HG03521 (cell line): Measurements from ENCODE around the gene RALGAPA1.
A peak's percentile ranks its signal among the peaks of the same experiment; 100 is the strongest.
"Not testable (repeated sequence)": the region's sequence is repeated elsewhere in the genome, so short reads cannot be mapped to it uniquely, and the experiment has no call there.

Experiments
- ATAC-seq: cut with Tn5 transposase; IDR thresholded peaks from one replicate; pipeline ENCODE4 v1.9.1; 2021; ENCODE audit warnings: mild to moderate bottlenecking, moderate library complexity; ENCODE audit not compliant: unreplicated experiment

RALGAPA1 gene

DNA sequence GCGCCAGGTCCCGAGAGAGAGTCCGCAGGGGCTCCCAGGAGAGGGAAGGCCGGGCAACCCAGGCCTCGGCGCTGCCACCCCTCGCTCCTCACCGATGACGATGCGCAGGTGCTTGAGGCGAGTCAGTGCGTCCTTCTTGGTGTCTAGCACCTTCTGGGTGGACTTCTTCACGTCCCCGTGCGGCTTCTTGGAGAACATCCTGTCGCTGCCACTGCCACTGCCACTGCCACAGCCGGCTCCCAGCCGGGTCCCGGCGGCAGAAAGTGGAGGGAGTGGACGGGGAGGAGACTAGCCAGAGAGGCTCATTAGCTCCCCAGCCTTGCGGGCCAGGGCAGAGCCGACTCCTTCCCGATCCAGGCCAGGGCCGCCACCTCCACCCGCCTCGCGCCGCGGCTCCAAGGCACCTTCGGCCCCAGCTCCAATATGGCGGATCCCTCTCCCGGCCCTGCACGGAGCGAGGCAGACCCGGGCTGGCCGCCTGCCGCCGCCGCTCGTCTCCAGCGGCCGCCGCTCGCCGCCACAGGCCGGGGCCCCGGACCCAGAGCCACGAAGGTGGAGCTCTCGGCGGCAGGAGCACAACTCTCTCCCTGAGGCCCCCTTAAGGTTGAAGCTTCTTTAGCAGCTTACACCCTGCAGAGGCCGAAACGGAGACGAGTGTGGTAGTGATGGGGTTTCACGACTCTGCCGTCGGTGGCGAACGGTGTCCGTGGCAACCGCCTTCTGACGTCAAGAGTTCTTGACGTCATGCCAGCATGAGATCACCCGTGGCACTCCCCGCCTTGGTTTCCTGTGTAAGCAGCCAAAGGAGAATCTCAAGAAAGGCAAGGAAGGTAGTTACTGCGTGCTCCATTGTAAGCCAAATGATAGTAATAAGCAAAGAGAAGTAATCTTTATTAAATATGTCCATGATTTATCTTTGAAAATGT, at the start of gene RALGAPA1:
Gene RALGAPA1, minus strand, starts transcription at position 658 of the 926 bp plus-strand sequence. Its CDS starts 460 bp downstream, at position 198.
- ATAC-seq, result peak; percentile 98

DNA sequence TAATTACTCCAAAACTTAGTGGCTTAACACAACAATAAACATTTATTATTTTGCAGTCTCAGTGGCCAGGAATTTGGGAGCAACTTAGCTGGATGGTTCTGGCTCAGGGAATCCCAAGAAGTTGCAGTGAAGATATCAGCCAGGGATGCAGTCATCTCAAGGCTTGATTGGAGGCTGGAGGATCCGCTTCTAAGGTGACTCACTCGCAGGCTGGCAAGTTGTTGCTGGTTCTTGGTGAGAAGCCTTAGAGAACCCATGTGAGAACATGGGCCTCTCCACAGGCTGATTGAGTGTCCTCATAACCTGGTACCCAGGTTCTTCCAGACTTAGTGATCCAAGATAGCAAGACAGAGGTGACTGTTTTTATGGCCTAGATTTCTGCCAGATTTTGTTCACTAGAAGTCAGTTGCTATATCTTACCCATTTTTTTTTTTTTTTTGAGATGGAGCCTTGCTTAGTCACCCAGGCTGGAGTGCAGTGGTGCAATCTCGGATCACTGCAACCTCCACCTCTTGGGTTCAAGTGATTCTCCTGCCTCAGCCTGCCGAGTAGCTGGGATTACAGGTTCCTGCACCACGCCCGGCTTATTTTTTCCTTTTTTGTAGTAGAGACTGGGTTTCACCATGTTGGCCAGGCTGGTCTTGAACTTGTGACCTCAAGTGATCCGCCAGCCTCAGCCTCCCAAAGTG, 49.6 kb upstream of the RALGAPA1 start:
- ATAC-seq, result no peak

DNA sequence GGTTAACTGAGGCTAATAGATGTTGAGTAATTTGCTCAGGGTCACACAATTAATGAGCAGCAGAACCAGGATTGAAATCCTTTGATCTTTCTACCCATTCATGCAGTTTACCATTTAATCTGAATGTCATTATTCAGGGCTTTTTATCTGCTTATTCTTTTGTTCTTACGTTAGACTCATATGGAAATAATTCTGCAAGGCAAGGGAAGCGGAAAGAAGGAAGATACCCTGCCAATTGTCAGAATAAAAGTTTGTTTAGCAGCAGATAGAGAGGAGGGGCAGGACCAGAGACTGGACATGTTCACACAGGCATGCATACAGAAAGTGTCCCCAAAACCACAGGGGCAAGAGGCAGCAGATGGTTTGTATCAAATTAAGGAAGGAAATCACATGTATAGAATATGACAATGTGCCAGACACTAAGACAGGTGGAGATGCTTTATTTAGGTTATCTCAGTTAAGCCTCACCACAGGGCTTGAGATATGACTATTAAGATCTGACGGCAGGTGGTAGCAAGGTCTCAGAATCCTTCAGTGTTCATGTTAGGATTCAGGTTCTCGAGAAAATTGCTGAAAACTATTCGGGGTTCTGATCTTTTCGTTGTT, 46.9 kb upstream of the RALGAPA1 start:
- peak; percentile 96 for ATAC-seq

DNA sequence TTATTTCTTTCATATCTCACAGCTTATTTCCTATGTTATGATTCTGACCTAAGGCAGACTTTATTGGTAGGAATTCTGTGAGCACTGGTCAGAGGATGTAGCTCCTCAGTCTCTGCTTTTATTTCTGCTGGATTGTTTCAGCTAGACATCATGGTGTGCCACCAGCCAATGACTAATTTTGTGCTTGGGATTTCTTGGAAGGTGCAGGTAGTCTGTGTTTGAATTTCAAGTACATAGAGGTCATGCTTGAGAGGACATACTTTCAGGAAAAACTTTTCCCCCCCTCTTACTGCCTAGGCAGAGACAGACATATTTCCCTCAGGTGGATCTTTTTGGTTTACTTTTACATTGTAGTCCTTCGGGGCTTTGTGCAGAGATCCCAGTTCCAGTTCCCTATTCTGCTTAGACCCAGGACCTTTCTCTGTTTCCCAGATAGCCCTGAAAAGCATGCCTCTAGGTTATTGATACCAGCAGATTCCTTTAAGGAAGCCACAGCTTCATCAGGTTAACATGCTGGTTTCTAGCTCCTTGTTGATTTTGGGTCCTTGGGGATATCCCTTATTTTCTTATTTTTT, 45.7 kb upstream of the RALGAPA1 start:
- ATAC-seq, result no peak

DNA sequence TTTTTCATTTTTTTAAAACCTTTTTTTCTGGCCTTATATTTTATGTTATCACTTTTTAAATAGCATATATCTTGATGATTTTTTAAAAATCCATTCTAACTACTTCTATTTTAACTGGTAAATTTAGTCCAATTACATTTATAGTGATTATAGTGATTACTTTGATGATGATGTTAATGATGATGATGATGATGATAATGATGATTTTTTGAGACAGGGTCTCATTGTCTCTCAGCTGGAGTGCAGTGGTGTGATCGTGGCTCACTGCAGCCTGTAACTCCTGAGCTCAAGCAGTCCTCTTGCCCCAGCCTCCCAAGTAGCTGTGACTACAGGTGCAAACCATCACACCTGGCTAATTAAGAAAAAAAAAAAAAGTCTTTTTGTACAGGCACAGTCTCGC, 44.1 kb upstream of the RALGAPA1 start:
- no peak for ATAC-seq

DNA sequence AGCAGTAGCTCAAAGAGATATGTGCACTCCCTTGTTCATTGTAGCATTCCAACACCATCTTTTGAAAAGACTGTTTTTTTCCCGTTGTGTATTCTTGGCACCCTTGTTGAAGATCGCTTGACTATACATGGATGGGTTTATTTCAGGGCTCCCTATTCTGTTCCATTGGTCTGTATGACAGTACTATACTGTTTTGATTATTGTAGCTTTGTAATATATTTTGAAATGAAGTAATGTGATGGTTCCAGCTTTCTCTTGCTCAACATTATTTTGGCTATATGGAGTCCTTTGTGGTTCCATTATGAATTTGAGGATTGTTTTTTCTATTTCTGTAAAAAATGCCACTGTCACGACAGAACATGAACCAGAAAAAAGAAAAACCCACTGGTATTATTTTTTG, 42.7 kb upstream of the RALGAPA1 start:
- no peak for ATAC-seq

DNA sequence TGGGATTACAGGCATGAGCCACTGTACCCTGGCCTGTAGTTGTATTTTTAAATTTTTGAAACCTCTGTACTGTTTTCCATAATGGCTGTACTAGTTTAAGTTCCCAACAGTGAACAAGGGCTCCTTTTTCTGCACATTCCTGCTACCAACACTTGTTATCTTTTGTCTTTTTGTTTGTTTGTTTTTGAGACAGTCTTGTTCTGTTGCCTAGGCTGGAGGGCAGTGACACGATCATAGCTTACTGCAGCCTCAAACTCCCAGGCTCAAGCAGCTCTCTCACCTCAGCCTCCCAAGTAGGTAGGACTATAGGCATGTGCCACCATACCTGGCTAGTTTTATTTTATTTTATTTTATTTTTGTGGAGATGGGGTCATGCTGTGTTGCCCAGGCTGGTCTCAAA, 40.0 kb upstream of the RALGAPA1 start:
- no peak for ATAC-seq

DNA sequence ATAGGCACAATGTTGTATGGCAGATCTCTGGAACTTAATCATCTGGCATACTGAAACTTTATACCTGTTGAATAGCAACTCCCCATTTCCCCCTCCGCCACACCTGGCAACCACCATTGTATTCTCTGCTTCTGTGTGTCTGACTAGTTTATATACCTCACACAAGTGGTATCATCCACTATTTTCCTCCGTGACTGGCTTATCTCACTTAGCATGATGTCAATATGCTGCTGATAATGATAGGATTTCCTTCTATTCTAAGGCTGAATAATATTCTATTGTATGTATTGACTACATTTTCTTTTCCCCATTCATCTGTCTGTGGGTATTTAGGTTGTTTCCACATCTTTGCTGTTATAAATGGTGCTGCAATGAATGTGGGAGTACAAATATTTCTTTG, 38.5 kb upstream of the RALGAPA1 start:
- no peak for ATAC-seq

DNA sequence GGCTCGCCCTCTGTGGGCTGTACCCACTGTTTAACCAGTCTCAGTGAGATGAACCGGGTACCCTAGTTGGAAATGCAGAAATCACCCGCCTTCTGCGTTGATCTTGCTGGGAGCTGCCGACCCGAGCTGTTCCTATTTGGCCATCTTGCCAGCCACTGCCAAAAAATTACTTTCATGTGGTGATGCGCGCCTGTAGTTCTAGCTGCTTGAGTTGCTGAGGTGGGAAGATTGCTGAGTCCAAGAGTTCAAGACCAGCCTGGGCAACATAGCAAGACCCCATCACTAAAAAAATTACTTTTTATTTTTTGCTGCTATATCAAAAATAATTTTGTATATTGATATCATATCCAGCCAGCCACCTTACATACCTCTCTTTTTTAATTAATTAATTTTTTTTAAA, 35.4 kb upstream of the RALGAPA1 start:
- no peak for ATAC-seq

DNA sequence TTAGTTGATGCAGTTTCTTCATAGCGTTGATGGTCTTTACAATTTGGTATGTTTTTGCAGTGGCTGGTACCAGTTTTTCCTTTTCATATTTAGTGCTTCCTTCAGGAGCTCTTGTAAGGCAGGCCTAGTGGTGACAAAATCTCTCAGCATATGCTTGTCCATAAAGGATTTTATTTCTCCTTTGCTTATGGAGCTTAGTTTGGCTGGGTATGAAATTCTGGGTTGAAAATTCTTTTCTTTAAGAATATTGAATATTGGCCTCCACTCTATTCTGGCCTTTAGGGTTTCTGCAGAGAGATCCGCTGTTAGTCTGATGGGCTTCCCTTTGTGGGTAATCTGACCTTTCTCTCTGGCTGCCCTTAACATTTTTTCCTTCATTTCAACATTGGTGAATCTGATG, 33.1 kb upstream of the RALGAPA1 start:
- not testable (repeated sequence) for ATAC-seq

DNA sequence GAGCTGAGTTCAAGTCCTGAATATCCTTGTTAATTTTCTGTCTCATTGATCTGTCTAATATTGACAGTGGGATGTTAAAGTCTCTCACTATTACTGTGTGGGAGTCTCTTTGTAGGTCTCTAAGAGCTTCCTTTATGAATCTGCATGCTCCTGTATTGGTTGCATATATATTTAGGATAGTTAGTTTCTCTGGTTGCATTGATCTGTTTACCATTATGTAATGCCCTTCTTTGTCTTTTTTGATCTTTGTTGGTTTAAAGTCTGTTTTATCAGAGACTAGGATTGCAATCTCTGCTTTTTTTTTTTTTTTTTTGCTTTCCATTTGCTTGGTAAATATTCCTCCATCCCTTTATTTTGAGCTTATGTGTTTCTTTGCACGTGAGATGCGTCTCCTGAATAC, 32.6 kb upstream of the RALGAPA1 start:
- not testable (repeated sequence) for ATAC-seq

DNA sequence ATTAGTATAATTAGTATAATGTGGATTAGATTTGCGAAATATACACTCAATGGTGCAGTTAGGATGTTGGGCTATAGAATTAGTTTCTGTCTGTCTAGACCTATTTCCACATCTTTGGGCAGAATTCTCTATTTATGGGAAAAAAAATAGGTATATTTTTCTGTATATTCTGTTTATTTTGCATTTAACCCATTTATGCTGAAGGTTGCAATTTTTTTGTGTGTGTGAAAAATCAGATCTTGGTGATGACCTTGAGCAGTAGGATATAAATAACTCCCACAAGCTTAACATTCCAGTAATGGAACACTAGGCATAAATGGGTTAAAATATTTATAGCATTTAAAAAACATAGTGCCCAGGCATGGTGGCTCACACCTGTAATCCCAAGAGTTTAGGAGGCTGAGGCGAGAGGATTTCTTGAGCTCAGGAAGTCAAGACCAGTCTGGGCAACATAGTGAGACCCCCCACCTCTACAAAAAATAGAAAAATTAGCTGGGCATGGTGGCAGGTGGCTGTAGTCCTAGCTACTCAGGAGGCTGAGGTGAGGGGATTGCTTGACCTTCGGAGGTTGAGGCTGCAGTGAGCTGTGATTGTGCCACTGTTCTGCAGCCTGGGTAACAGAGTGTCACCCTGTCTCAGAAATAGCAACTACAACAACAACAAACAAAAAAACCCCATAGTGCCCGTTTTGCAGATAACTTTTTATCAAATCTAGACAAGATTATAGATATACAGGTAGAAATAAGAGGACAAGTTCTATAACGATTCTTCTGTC, 26.3 kb upstream of the RALGAPA1 start:
- no peak for ATAC-seq

DNA sequence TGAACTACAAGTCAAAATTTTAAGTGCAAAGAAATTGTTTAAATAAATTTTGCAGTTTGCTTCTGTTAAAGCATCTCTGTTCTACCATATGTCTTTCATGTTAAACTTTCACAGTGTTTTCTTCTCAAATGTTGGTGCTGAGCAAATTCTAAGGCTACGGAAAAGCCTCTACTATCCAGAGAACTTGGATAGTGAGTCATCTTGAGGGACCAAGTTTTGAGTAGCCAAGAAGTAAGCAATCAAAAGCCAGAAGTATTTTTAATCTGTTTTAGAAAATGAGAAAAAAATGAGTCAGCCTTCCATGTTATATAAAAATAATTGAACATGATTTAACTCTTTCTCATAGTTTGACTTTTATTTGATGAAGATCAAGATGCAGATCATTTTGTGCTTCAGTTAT, 20.4 kb upstream of the RALGAPA1 start:
- no peak for ATAC-seq

DNA sequence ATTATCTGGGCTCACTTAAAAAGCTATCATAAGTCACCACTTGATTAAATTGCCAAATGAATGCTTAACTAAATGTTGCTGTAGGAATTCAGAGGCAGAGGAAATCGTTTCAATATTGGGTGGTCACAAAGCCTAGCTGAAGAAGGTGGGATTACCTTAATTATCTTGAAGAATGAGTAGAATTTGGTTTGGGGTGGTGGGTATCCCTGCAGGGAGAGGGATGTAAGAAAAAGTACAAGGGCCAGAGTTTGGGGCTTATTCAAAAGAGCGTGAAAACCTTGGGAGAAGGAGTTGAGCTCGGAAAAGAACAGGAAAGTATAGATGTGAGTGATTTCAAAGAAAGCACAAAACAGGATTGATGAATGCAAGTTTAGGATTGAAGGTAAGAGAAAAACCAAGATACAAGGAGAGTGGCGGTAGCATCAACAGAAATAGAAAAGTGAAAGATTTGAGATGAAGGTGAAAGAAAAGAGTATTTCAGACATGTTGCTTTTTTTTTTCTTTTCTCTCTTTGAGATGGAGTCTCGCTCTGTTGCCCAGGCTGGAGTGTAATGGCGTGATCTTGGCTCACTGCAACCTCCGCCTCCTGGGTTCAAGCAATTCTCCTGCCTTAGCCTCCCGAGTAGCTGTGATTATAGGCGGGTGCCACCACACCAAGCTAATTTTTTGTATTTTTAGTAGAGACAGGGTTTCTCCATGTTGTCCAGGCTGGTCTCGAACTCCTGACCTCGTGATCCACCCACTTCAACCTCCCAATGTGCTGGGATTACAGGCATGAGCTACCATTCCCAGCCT, 18.8 kb upstream of the RALGAPA1 start:
- no peak for ATAC-seq

DNA sequence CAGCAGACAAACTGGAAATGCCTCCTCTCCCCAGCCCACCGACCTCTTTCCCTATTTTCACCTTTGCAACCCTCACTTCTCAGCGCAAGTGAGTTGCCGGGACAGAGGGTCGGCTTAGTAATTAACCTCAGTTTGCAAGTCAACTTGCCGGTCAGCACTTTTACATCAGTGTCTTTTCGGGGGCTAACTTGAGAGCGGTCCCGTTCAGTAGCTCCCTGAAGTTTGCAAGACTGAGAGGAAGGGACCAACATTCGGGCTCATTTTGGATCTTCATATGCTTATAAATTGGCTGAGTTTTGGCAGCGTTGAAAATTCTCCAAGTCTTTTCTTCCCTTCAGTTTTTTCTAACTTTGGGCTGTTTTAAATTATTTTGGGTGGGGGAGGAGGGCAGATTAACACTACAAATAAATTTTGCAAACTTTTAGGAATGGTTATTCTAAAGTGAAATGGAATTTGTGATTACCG, 17.9 kb upstream of the RALGAPA1 start:
- ATAC-seq, result no peak

DNA sequence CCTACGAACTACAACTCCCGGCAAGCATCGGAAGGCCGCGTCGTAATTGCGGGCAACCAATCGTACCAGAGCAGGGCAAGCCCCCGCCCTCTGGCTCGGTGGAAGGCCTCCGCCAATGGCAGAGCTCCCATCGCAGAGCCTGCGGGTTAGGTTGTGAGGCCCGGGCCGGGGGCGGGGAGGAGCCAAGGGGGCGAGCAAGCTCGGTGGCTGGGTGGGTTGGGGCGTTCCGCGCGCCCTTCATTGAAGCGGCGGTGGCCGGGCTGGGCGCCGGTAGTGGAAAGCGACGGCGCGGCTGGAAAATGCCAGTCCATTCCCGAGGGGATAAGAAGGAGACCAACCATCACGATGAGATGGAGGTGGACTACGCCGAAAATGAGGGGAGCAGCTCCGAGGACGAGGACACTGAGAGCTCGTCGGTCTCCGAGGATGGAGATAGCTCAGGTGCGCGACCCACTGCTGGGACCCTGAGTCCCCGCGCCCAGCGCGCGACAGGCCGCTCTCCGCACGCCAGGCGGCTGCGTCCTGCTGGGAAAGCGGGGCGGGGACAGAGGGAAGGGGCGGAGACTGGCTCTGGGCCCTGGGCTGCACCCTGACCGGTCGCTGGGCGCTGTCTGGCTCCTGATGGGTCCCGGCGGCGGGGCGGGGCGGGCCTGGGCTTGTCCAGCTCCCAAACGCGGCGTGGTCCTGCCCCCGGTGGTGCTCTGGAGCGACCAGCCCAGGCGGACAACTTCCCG, 17.3 kb upstream of the RALGAPA1 start, which contains the start of gene BRMS1L:
Gene BRMS1L, plus strand, starts transcription at position 121 of the 734 bp plus-strand sequence. Its CDS starts 179 bp downstream, at position 300.
- ATAC-seq, result peak; percentile 97

DNA sequence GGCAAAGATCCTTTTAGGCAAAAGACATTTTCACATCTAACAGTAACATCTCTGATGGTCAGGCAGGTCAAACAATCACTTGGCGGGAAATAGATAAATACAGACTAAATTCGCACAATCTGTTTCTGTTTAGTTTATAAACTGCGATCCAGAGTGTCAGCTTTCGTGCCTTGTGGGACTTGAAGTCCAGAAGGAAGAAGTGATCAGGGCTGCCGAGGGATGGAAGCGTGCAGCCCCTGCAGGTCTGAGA, 16.8 kb upstream of the RALGAPA1 start:
- no peak for ATAC-seq

DNA sequence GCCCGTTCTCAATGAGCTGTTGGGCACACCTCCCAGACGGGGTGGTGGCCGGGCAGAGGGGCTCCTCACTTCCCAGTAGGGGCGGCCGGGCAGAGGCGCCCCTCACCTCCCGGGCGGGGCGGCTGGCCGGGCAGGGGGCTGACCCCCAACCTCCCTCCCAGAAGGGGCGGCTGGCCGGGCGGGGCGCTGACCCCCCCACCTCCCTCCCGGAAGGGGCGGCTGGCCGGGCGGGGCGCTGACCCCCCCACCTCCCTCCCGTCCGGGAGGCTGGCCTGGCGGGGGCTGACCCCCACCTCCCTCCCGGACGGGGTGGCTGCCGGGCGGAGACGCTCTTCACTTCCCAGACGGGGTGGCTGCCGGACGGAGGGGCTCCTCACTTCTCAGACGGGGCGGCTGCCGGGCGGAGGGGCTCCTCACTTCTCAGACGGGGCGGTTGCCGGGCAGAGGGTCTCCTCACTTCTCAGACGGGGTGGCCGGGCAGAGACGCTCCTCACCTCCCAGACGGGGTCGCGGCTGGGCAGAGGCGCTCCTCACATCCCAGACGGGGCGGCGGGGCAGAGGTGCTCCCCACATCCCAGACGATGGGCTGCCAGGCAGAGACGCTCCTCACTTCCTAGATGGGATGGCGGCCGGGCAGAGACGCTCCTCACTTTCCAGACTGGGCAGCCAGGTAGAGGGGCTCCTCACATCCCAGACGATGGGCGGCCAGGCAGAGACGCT, 15.5 kb upstream of the RALGAPA1 start:
- ATAC-seq, result not testable (repeated sequence)
